Upper lobe of left lung (tissue), 4 donors: Measurements from ENCODE around the gene HMGN2.

Experiments used
- CTCF ChIP-seq, 6 experiments: fragments of 450-650 bp in 4 of 6; fragments of 200-600 bp in 2 of 6; sonication (generic) in 2 of 6; IDR thresholded peaks; one replicate each; pipeline ENCODE4 v1.5.1; 2016 to 2019; ENCODE audit warnings: antibody characterized with exemption in 6 of 6
- EP300 ChIP-seq, 4 donors: sonication (generic); formaldehyde crosslinking; IDR thresholded peaks; one replicate each; pipeline ENCODE4 v1.5.1; 2017; ENCODE audit warnings: antibody characterized with exemption in 4 of 4, control low read depth in 2 of 4
- POLR2A ChIP-seq, 4 donors: fragments of 450-650 bp; IDR thresholded peaks; one replicate each; pipeline ENCODE4 v1.5.1; 2016 to 2017; ENCODE audit warnings: antibody characterized with exemption in 4 of 4, mild to moderate bottlenecking in 2 of 4
- POLR2AphosphoS5 ChIP-seq, 2 donors: sonication (generic); formaldehyde crosslinking; IDR thresholded peaks; one replicate each; pipeline ENCODE4 v1.5.1; 2017; ENCODE audit warnings: antibody characterized with exemption in 2 of 2

GRCh38 chr1:26475989-26476388 lies 3.7 kb downstream of the HMGN2 start:
- no peak for TF ChIP-seq CTCF (IDR thresholded peaks at IDR 0.05)
- no peak for TF ChIP-seq POLR2A (IDR thresholded peaks at IDR 0.05)
- TF ChIP-seq POLR2AphosphoS5 (IDR thresholded peaks at IDR 0.05), result no peak
- no peak for TF ChIP-seq EP300 (IDR thresholded peaks at IDR 0.05)
